ENCODE data around the gene KLF16.

Gene KLF16

GRCh38 chr19:1805401-1806183 is 57.8 kb downstream of the KLF16 start:
- DNase-seq = no peak

GRCh38 chr19:1804858-1805257 is 58.5 kb downstream of the KLF16 start:
- DNase-seq = no peak

All from NCI-H1436 treated with DMSO at 0.1 percent for 48 hours (cell line).